ENCODE measurements around the gene SLC39A11.

DNA sequence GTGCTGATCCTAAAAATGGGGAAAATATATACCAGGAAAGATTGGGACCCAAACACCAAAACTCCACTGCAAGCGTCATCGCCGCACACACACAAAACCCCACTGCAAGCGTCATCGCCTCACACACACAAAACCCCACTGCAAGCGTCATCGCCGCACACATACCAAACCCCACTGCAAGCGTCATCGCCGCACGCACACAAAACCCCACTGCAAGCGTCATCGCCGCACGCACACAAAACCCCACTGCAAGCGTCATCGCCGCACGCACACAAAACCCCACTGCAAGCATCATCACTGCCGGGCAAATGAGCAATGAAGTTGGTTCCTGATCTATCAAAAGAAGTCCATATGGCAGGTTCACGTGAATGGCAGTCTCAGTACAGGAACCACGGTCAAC, 144.4 kb downstream of the SLC39A11 start:
- no peak for TF ChIP-seq FOXJ3 (CRISPR knock-in tag; IDR thresholded peaks at IDR 0.05)
- TF ChIP-seq, protein P1, sequence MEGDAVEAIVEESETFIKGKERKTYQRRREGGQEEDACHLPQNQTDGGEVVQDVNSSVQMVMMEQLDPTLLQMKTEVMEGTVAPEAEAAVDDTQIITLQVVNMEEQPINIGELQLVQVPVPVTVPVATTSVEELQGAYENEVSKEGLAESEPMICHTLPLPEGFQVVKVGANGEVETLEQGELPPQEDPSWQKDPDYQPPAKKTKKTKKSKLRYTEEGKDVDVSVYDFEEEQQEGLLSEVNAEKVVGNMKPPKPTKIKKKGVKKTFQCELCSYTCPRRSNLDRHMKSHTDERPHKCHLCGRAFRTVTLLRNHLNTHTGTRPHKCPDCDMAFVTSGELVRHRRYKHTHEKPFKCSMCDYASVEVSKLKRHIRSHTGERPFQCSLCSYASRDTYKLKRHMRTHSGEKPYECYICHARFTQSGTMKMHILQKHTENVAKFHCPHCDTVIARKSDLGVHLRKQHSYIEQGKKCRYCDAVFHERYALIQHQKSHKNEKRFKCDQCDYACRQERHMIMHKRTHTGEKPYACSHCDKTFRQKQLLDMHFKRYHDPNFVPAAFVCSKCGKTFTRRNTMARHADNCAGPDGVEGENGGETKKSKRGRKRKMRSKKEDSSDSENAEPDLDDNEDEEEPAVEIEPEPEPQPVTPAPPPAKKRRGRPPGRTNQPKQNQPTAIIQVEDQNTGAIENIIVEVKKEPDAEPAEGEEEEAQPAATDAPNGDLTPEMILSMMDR (IDR thresholded peaks at IDR 0.05): no peak
- no peak for TF ChIP-seq MXI1 (IDR thresholded peaks at IDR 0.05; ENCODE audit: low read depth, low read length)
- no peak for TF ChIP-seq TEAD4 (IDR thresholded peaks at IDR 0.05; ENCODE audit: borderline replicate concordance, insufficient read depth)
- no peak for TF ChIP-seq EP300 (IDR thresholded peaks at IDR 0.05; ENCODE audit: borderline replicate concordance in 1 of 2, low read depth in 1 of 2, low read length in 1 of 2)
- no peak for TF ChIP-seq POLR2AphosphoS5 (IDR thresholded peaks at IDR 0.05; ENCODE audit: low read depth, low read length)
- no peak for TF ChIP-seq TAF1 (IDR thresholded peaks at IDR 0.05; ENCODE audit: borderline replicate concordance, low read depth, low read length)
- no peak for TF ChIP-seq RAD21 (IDR thresholded peaks at IDR 0.05; ENCODE audit: low read length)
- TF ChIP-seq, protein P2, sequence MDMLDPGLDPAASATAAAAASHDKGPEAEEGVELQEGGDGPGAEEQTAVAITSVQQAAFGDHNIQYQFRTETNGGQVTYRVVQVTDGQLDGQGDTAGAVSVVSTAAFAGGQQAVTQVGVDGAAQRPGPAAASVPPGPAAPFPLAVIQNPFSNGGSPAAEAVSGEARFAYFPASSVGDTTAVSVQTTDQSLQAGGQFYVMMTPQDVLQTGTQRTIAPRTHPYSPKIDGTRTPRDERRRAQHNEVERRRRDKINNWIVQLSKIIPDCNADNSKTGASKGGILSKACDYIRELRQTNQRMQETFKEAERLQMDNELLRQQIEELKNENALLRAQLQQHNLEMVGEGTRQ (IDR thresholded peaks at IDR 0.05; ENCODE audit: borderline replicate concordance, low read depth, low read length): no peak
- TF ChIP-seq, protein P3, sequence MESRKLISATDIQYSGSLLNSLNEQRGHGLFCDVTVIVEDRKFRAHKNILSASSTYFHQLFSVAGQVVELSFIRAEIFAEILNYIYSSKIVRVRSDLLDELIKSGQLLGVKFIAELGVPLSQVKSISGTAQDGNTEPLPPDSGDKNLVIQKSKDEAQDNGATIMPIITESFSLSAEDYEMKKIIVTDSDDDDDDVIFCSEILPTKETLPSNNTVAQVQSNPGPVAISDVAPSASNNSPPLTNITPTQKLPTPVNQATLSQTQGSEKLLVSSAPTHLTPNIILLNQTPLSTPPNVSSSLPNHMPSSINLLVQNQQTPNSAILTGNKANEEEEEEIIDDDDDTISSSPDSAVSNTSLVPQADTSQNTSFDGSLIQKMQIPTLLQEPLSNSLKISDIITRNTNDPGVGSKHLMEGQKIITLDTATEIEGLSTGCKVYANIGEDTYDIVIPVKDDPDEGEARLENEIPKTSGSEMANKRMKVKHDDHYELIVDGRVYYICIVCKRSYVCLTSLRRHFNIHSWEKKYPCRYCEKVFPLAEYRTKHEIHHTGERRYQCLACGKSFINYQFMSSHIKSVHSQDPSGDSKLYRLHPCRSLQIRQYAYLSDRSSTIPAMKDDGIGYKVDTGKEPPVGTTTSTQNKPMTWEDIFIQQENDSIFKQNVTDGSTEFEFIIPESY (IDR thresholded peaks at IDR 0.05; ENCODE audit: borderline replicate concordance, low read depth): no peak
- no peak for TF ChIP-seq SMC3 (IDR thresholded peaks at IDR 0.05; ENCODE audit: low read depth, low read length)
- TF ChIP-seq NRF1 (IDR thresholded peaks at IDR 0.05; ENCODE audit: low read depth, low read length): no peak
- TF ChIP-seq SIN3A (IDR thresholded peaks at IDR 0.05; ENCODE audit: borderline replicate concordance, low read depth, low read length): no peak
